Stimulated activated naive CD8-positive, alpha-beta T cell treated with anti-CD3 and anti-CD28 coated beads, Interleukin-15, amount 100 ng/mL, for 72 hours (primary cell): ENCODE measurements around the gene SLC22A12.
"Not testable (repeated sequence)": the region's sequence is repeated elsewhere in the genome, so short reads cannot be mapped to it uniquely, and the experiment has no call there.

ENCODE experiments used
- ATAC-seq: fragments of 150-1000 bp; cut with Tn5 transposase; 2 replicates; pipeline ENCODE4 v1.10.0; 2021; ENCODE audit warnings: mild to moderate bottlenecking, moderate library complexity
- DNase-seq, 2 donors: peaks; one replicate each; pipeline ENCODE4 v3.0.0; 2021 to 2022
- H3K27ac Mint-ChIP-seq, 2 donors: one replicate each; pipeline ENCODE4 v1.8.0; 2022; ENCODE audit warnings: mild to moderate bottlenecking in 2 of 2, mixed read lengths in 2 of 2, moderate library complexity in 2 of 2
- H3K27me3 Mint-ChIP-seq: one replicate; pipeline ENCODE4 v1.8.0; 2022; ENCODE audit warnings: mixed read lengths
- H3K4me1 Mint-ChIP-seq: one replicate; pipeline ENCODE4 v1.8.0; 2022; ENCODE audit warnings: mild to moderate bottlenecking, mixed read lengths
- H3K4me3 Mint-ChIP-seq, 2 donors: one replicate each; pipeline ENCODE4 v1.8.0; 2022; ENCODE audit warnings: mild to moderate bottlenecking in 2 of 2, mixed read lengths in 2 of 2, moderate library complexity in 1 of 2
- H3K9me3 Mint-ChIP-seq, 2 donors: one replicate each; pipeline ENCODE4 v1.8.0; 2022; ENCODE audit warnings: mixed read lengths in 2 of 2

Gene SLC22A12

GRCh38 chr11:64593156-64594105 is 2.4 kb downstream of the SLC22A12 start:
- Mint-ChIP-seq H3K9me3 (peaks cover 7 to 13% of the 10 kb centered on the region in 2 donors), H3K27ac (no peak overlapping the region), H3K4me3 (no peak overlapping the region), H3K4me1 (no peaks in the 10 kb centered on the region), H3K27me3 (no peaks in the 10 kb centered on the region)
- DNase-seq = no peak
- ATAC-seq = no peak

GRCh38 chr11:64594159-64594939 is 3.3 kb downstream of the SLC22A12 start:
- no peaks in the 10 kb centered on the region for H3K4me1 Mint-ChIP-seq
- peaks cover 1 to 4% of the 10 kb centered on the region in 2 donors for H3K9me3 Mint-ChIP-seq
- ATAC-seq (no peak), DNase-seq (no peak)
- no peak overlapping the region for H3K4me3 Mint-ChIP-seq
- no peaks in the 10 kb centered on the region for H3K27me3 Mint-ChIP-seq
- H3K27ac Mint-ChIP-seq = no peak overlapping the region

GRCh38 chr11:64595922-64596321 is 4.9 kb downstream of the SLC22A12 start:
- not testable (repeated sequence) for H3K9me3 Mint-ChIP-seq, H3K4me3 Mint-ChIP-seq, H3K4me1 Mint-ChIP-seq, DNase-seq, ATAC-seq, H3K27me3 Mint-ChIP-seq, H3K27ac Mint-ChIP-seq

- no peak for DNase-seq
- peak overlapping the region in 1 of 2 donors; percentile 41 for H3K27ac Mint-ChIP-seq
- no peaks in the 10 kb centered on the region for H3K27me3 Mint-ChIP-seq
- ATAC-seq = no peak
- no peak overlapping the region for H3K4me3 Mint-ChIP-seq
- no peaks in the 10 kb centered on the region for H3K9me3 Mint-ChIP-seq
- H3K4me1 Mint-ChIP-seq = no peaks in the 10 kb centered on the region
Observed at GRCh38 chr11:64597671-64598101, 6.7 kb downstream of the SLC22A12 start.

GRCh38 chr11:64598106-64598796 is 7.2 kb downstream of the SLC22A12 start:
- Mint-ChIP-seq H3K27ac (no peak overlapping the region), H3K4me3 (no peak overlapping the region), H3K4me1 (no peaks in the 10 kb centered on the region), H3K9me3 (no peaks in the 10 kb centered on the region), H3K27me3 (no peaks in the 10 kb centered on the region)
- no peak for ATAC-seq
- no peak for DNase-seq

- ATAC-seq = no peak
- Mint-ChIP-seq H3K4me3 (no peak overlapping the region), H3K27me3 (no peaks in the 10 kb centered on the region), H3K9me3 (no peaks in the 10 kb centered on the region), H3K4me1 (no peaks in the 10 kb centered on the region), H3K27ac (no peak overlapping the region)
- no peak for DNase-seq
Observed at GRCh38 chr11:64598797-64599697, 8.0 kb downstream of the SLC22A12 start.

GRCh38 chr11:64599698-64600211 is 8.7 kb downstream of the SLC22A12 start:
- Mint-ChIP-seq H3K4me1 (no peaks in the 10 kb centered on the region), H3K27me3 (peaks cover 4% of the 10 kb centered on the region), H3K27ac (no peak overlapping the region), H3K9me3 (no peaks in the 10 kb centered on the region), H3K4me3 (no peak overlapping the region)
- ATAC-seq (no peak), DNase-seq (no peak)

- H3K4me3 Mint-ChIP-seq = no peak overlapping the region
- no peaks in the 10 kb centered on the region for H3K4me1 Mint-ChIP-seq
- peaks cover 11% of the 10 kb centered on the region for H3K27me3 Mint-ChIP-seq
- H3K27ac Mint-ChIP-seq = no peak overlapping the region
- H3K9me3 Mint-ChIP-seq = no peaks in the 10 kb centered on the region
- ATAC-seq = no peak
- DNase-seq = no peak
Observed at GRCh38 chr11:64600281-64600992, 9.4 kb downstream of the SLC22A12 start.

GRCh38 chr11:64601605-64602465 is 10.8 kb downstream of the SLC22A12 start:
- H3K27ac Mint-ChIP-seq = no peak overlapping the region
- no peaks in the 10 kb centered on the region for H3K4me1 Mint-ChIP-seq
- peaks cover 13% of the 10 kb centered on the region for H3K27me3 Mint-ChIP-seq
- H3K4me3 Mint-ChIP-seq = no peak overlapping the region
- ATAC-seq (no peak), DNase-seq (no peak)
- no peaks in the 10 kb centered on the region for H3K9me3 Mint-ChIP-seq

- no peaks in the 10 kb centered on the region for H3K9me3 Mint-ChIP-seq
- no peaks in the 10 kb centered on the region for H3K4me1 Mint-ChIP-seq
- ATAC-seq (no peak), DNase-seq (no peak)
- H3K27me3 Mint-ChIP-seq = peaks cover 13% of the 10 kb centered on the region
- H3K4me3 Mint-ChIP-seq = no peak overlapping the region
- H3K27ac Mint-ChIP-seq = no peak overlapping the region
Observed at GRCh38 chr11:64602466-64603070, 11.5 kb downstream of the SLC22A12 start.

GRCh38 chr11:64603411-64604110 is 12.5 kb downstream of the SLC22A12 start:
- peaks cover 13% of the 10 kb centered on the region for H3K27me3 Mint-ChIP-seq
- no peak overlapping the region for H3K27ac Mint-ChIP-seq
- H3K4me3 Mint-ChIP-seq = no peak overlapping the region
- H3K9me3 Mint-ChIP-seq = no peaks in the 10 kb centered on the region
- DNase-seq (no peak), ATAC-seq (no peak)
- no peaks in the 10 kb centered on the region for H3K4me1 Mint-ChIP-seq

GRCh38 chr11:64604458-64605243 is 13.6 kb downstream of the SLC22A12 start:
- no peak for DNase-seq
- Mint-ChIP-seq H3K9me3 (no peaks in the 10 kb centered on the region), H3K27me3 (peaks cover 13% of the 10 kb centered on the region), H3K4me3 (no peak overlapping the region), H3K4me1 (peaks cover 5% of the 10 kb centered on the region), H3K27ac (no peak overlapping the region)
- ATAC-seq = no peak
